HEK293T (cell line): Measurements from ENCODE around the gene PIGQ.

Source experiments
- CTCF ChIA-PET: fragments of 350-600 bp; formaldehyde crosslinking; extraction: SDS; loops from one replicate; lab custom pipeline; 2021; ENCODE audit warnings: antibody characterized with exemption, inconsistent platforms; lab: Yijun Ruan, JAX
- POLR2A ChIA-PET: fragments of 350-600 bp; formaldehyde crosslinking; extraction: SDS; loops from one replicate; lab custom pipeline; 2020; ENCODE audit warnings: antibody characterized with exemption, inconsistent platforms; lab: Yijun Ruan, JAX
- DNase-seq: peaks from one replicate; pipeline ENCODE4 v3.0.0; 2012; ENCODE audit warnings: mixed read lengths; ENCODE audit errors: extremely low spot score
- ARNT ChIP-seq: fragments of 450-650 bp; IDR thresholded peaks from 2 replicates; pipeline ENCODE4 v1.6.1; 2017; ENCODE audit warnings: mild to moderate bottlenecking
- BHLHE40 ChIP-seq: fragments of 450-650 bp; IDR thresholded peaks from 2 replicates; pipeline ENCODE4 v1.6.1; 2016; ENCODE audit warnings: mild to moderate bottlenecking, moderate library complexity, borderline replicate concordance
- CTBP1 ChIP-seq: fragments of 450-650 bp; IDR thresholded peaks from 2 replicates; pipeline ENCODE4 v1.6.1; 2016; ENCODE audit warnings: borderline replicate concordance
- ELF4 ChIP-seq: fragments of 450-650 bp; IDR thresholded peaks from 2 replicates; pipeline ENCODE4 v1.6.1; 2017; ENCODE audit warnings: antibody characterized with exemption
- FOXA1 ChIP-seq: fragments of 450-650 bp; IDR thresholded peaks from 2 replicates; pipeline ENCODE4 v1.6.1; 2016; ENCODE audit warnings: mild to moderate bottlenecking
- FOXK2 ChIP-seq: fragments of 450-650 bp; IDR thresholded peaks from 2 replicates; pipeline ENCODE4 v1.6.1; 2016; ENCODE audit warnings: mild to moderate bottlenecking
- FOXM1 ChIP-seq: fragments of 450-650 bp; IDR thresholded peaks from 2 replicates; pipeline ENCODE4 v1.6.1; 2017; ENCODE audit warnings: mild to moderate bottlenecking, borderline replicate concordance
- HDGF ChIP-seq: fragments of 450-650 bp; IDR thresholded peaks from 2 replicates; pipeline ENCODE4 v1.6.1; 2017; ENCODE audit warnings: antibody characterized with exemption, borderline replicate concordance
- L3MBTL2 ChIP-seq: fragments of 450-650 bp; conservative IDR thresholded peaks from 2 replicates; pipeline ENCODE4 v1.6.1; 2016; ENCODE audit warnings: mild to moderate bottlenecking
- LEF1 ChIP-seq: fragments of 450-650 bp; IDR thresholded peaks from 2 replicates; pipeline ENCODE4 v1.6.1; 2017; ENCODE audit warnings: mild to moderate bottlenecking, borderline replicate concordance
- NFRKB ChIP-seq: fragments of 450-650 bp; IDR thresholded peaks from 2 replicates; pipeline ENCODE4 v1.6.1; 2016; ENCODE audit warnings: mild to moderate bottlenecking, moderate library complexity
- SP1 ChIP-seq: fragments of 450-650 bp; IDR thresholded peaks from 2 replicates; pipeline ENCODE4 v1.6.1; 2017
- SUZ12 ChIP-seq: fragments of 450-650 bp; IDR thresholded peaks from 2 replicates; pipeline ENCODE4 v1.6.1; 2016; ENCODE audit warnings: mild to moderate bottlenecking
- TARDBP ChIP-seq: fragments of 450-650 bp; IDR thresholded peaks from 2 replicates; pipeline ENCODE4 v1.6.1; 2016
- ZNF384 ChIP-seq: fragments of 450-650 bp; IDR thresholded peaks from 2 replicates; pipeline ENCODE4 v1.6.1; 2016
- TF ChIP-seq, protein P1 (sequence below): fragments of 450-650 bp; IDR thresholded peaks from 2 replicates; pipeline ENCODE4 v1.6.1; 2016

PIGQ gene

DNA sequence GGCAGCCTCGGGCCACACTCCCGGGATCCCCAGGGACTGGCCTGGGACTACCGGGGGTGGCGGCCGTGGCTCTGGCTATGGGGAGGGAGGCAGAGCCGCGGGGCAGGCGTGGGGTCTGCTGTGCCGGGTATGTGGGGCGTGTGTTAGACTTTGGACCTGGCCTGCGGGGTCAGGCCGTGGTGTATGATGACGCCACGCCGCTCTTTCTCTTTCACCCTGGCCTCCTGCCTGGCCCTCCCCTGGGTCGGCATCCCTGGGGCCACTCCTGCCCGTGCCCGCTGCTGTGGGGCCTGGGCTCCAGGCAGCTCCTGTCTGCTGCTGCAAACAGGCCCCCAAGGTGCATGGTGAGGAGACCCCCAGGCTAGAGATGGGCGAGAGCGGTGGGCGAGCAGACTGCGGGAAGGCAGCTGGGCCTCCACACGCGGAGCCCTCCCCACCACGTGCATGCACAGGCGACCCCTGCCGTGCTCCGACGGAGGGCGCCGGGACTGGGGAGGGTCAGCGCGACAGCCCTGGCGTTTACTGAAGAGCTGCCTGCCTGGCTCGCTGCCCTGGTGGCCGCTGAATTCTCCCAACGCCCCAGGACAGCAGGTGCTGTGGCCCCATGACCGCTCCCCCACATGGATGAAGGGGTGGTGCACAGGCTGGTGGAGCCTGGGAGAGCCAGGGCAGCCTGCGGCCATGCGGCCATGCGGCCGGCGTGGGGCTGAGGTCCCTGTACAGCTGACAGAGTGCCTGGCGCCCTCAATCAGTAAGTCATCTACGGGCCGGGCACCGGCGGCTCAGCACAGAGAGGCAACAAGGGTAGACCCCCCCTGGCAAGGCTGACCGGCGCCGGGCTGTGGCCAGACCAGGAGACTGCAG lies 26.2 kb upstream of the PIGQ start:
- ChIA-PET CTCF (interaction anchor here (1.1 kb wide), 1 partner anchor 27 kb away, joined by 3 read pairs; no protein-coding TSS in a partner anchor), POLR2A (no interaction called here)
- TF ChIP-seq, protein P1, sequence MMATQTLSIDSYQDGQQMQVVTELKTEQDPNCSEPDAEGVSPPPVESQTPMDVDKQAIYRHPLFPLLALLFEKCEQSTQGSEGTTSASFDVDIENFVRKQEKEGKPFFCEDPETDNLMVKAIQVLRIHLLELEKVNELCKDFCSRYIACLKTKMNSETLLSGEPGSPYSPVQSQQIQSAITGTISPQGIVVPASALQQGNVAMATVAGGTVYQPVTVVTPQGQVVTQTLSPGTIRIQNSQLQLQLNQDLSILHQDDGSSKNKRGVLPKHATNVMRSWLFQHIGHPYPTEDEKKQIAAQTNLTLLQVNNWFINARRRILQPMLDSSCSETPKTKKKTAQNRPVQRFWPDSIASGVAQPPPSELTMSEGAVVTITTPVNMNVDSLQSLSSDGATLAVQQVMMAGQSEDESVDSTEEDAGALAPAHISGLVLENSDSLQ = no peak
- TF ChIP-seq NFRKB (no peak), CTBP1 (no peak), ARNT (no peak), ELF4 (no peak), HDGF (no peak), BHLHE40 (no peak), L3MBTL2 (no peak), LEF1 (no peak), FOXM1 (no peak), SUZ12 (no peak), SP1 (no peak), TARDBP (no peak)

DNA sequence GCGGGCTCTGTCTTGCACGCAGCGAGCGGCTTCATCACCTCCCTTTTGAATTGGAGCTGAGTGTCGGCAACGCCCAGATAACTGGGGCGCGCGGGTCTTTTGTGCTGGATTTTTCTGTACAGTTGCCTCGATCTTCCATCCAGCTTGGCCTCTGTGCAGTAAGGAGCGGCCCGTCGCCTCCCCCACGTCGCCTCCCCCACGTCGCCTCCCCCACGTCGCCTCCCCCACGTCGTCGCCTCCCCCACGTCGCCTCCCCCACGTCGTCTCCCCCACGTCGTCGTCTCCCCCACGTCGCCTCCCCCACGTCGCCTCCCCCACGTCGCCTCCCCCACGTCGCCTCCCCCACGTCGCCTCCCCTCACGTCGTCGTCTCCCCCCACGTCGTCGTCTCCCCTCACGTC lies 25.3 kb upstream of the PIGQ start:
- no peak for TF ChIP-seq FOXA1
- no peak for TF ChIP-seq FOXM1
- TF ChIP-seq L3MBTL2 = no peak
- TF ChIP-seq SUZ12 = no peak
- TF ChIP-seq LEF1 = no peak
- no peak for TF ChIP-seq CTBP1
- no peak for TF ChIP-seq ZNF384
- no peak for TF ChIP-seq TARDBP
- no peak for TF ChIP-seq SP1
- no peak for TF ChIP-seq NFRKB
- no peak for TF ChIP-seq HDGF
- TF ChIP-seq BHLHE40 = no peak
- TF ChIP-seq, protein P1 = no peak
- no peak for TF ChIP-seq FOXK2
- TF ChIP-seq ARNT = no peak
- TF ChIP-seq ELF4 = no peak
- DNase-seq = no peak
- CTCF ChIA-PET = no interaction called here
- POLR2A ChIA-PET = no interaction called here

More for the DNA sequence above, 26.2 kb upstream of the PIGQ start:
- DNase-seq = no peak

DNA sequence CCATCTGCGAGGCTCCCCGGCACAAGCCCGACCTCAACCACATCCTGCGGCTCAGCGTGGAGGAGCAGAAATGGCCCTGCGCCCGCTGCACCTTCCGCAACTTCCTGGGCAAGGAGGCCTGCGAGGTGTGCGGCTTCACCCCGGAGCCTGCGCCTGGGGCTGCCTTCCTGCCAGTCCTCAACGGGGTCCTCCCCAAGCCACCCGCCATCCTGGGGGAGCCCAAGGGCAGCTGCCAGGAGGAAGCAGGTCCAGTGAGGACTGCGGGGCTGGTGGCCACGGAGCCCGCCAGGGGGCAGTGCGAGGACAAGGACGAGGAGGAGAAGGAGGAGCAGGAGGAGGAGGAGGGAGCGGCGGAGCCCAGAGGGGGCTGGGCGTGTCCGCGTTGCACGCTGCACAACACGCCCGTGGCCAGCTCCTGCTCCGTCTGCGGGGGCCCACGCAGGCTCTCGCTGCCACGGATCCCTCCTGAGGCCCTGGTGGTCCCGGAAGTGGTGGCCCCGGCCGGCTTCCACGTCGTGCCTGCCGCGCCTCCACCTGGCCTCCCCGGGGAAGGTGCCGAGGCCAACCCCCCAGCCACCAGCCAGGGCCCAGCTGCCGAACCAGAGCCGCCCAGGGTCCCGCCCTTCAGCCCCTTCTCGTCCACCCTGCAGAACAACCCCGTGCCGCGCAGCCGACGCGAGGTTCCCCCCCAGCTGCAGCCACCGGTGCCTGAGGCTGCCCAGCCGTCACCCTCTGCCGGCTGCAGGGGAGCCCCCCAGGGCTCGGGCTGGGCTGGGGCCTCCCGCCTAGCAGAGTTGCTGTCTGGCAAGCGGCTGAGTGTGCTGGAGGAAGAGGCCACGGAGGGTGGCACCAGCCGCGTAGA lies 22.6 kb upstream of the PIGQ start:
- peak; percentile 66 for DNase-seq
- ChIA-PET CTCF (no interaction called here), POLR2A (no interaction called here)
- no peak for TF ChIP-seq TARDBP
- TF ChIP-seq ARNT = no peak
- no peak for TF ChIP-seq CTBP1
- no peak for TF ChIP-seq ELF4
- TF ChIP-seq BHLHE40 = no peak
- no peak for TF ChIP-seq L3MBTL2
- TF ChIP-seq, protein P1 = no peak; the same call in 1 of the 2 replicates
- TF ChIP-seq ZNF384 = no peak
- no peak for TF ChIP-seq FOXK2
- no peak for TF ChIP-seq FOXA1
- TF ChIP-seq FOXM1 = no peak

DNA sequence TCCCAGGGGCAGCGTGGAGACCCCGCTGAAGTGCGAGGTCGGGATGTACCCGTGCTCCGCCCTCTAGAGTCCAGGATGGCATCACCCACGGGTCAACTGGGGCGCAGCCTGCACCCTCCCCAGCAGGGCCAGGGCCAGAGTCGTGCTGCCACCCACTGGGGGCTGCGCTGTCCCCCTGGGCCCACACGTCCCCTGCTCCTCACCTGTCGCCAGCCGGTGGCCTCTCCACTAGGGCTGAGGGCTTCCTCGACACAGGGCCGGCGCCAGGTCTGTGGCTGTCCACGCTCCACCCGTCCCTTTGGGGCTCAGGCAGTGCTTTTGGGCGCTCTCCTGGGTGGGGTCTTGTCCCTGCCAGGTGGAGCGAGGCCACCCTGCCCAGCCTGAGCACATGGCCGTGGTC lies 21.2 kb upstream of the PIGQ start:
- no peak for DNase-seq
- TF ChIP-seq BHLHE40 (no peak), NFRKB (no peak)
- POLR2A ChIA-PET = no interaction called here
- CTCF ChIA-PET = no interaction called here

DNA sequence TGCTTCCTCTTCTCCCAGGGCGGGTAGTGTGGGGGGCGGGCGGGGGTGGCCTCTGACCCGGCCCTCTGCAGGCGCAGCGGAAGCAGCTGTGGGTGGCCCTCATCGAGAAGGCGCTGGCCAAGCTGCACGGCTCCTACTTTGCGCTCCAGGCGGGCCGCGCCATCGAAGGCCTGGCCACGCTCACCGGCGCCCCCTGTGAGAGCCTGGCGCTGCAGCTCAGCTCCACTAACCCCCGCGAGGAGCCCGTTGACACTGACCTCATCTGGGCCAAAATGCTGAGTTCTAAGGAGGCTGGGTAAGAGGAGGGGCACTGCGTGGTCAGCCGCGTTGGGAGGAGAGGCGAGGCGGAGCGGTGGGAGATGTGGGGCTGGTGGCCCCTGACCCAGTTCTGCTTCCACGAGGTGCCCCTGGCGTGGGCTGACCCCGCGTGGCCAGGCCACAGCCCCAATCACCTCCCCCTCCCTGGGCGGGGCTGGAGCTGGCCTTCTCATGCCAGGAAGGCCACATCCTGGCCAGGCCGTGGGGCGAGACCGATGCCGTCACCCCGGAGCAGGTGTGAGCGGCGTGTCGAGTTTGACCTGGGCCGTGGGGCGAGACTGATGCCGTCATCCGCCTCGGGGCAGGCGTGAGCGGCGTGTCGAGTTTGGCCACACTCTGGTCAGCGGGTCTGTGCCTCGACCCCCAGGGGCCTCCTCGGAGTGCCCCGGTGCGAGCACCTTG lies 20.1 kb upstream of the PIGQ start:
- CTCF ChIA-PET = no interaction called here
- POLR2A ChIA-PET = no interaction called here
- no peak for TF ChIP-seq ARNT
- TF ChIP-seq NFRKB = no peak
- TF ChIP-seq FOXM1 = no peak
- no peak for TF ChIP-seq ELF4
- no peak for TF ChIP-seq TARDBP
- TF ChIP-seq LEF1 = no peak
- no peak for TF ChIP-seq SP1
- TF ChIP-seq, protein P1 = no peak
- TF ChIP-seq SUZ12 = no peak
- no peak for TF ChIP-seq L3MBTL2

More for the DNA sequence above, 20.1 kb upstream of the PIGQ start:
- no peak for DNase-seq
